NCI-H345 treated with DMSO at 0.1 percent for 48 hours (cell line): ENCODE measurements around the gene CHMP4B.
A peak's percentile ranks its signal among the peaks of the same experiment; 100 is the strongest.

Experiments used
- DNase-seq: peaks from one replicate; lab custom pipeline; 2025; ENCODE audit not compliant: unreplicated experiment; lab: John Stamatoyannopoulos, UW

CHMP4B gene

GRCh38 chr20:33817411-33817810 is 6.3 kb downstream of the CHMP4B start:
- DNase-seq: no peak

GRCh38 chr20:33819456-33819855 is 8.3 kb downstream of the CHMP4B start:
- DNase-seq: no peak

GRCh38 chr20:33820362-33820761 is 9.2 kb downstream of the CHMP4B start:
- no peak for DNase-seq

- no peak for DNase-seq
Observed at GRCh38 chr20:33821270-33821836, 10.2 kb downstream of the CHMP4B start.

DNA sequence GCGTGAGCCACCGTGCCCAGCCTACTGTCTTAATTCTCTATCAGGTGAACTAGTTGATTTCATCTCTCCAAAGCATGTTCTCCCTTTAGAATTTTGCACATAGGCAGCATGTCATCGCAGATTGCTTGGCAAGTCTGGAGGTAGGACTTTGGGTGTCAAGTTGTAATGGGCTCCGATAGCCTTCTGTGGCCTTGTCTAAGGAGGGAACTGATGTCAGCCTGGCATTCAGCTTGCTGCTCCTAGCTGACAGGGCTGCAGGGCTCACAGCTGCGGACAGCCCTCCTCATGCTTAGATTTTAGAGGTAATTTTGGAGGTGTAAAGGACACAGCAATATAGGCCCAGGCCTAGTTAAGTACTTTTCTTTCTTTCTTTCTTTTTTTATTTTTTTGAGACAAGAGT is 11.3 kb downstream of the CHMP4B start:
- no peak for DNase-seq

DNA sequence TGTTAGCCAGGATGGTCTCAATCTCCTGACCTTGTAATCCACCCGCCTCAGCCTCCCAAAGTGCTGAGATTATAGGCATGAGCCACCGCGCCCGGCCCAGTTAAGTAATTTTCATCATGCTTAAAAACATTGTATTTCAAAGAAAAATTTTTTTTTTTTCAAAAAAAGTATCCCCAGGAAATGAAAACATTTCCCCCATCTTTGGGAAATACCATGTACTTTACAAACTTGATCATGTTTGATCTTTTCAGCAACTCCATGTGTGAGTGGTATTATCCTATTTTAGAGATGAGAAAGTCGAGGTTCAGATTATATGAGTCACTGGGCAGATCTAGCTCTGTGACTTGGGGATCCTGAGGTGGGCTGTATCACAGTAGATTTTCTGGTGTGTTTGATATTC is 11.8 kb downstream of the CHMP4B start:
- no peak for DNase-seq

DNA sequence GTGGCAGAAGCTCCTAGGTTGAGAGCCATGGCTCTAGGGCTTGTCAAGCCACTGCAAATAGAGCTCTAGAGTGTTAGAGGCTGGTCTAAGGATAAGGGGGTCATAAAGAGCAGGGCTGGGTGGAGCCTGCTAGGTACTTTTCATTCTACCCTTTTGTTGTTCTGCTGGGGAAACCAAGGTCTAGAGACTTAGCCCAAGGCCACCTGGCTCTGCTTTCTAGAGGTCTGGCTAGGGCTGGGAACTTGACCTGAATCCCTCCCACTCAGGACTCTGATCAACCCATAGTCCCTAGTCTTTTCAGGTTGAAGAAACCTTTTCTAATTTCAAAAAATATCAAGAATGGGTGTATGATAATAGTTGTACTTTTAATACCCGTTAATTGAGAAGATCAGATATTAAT is 13.7 kb downstream of the CHMP4B start:
- no peak for DNase-seq

DNA sequence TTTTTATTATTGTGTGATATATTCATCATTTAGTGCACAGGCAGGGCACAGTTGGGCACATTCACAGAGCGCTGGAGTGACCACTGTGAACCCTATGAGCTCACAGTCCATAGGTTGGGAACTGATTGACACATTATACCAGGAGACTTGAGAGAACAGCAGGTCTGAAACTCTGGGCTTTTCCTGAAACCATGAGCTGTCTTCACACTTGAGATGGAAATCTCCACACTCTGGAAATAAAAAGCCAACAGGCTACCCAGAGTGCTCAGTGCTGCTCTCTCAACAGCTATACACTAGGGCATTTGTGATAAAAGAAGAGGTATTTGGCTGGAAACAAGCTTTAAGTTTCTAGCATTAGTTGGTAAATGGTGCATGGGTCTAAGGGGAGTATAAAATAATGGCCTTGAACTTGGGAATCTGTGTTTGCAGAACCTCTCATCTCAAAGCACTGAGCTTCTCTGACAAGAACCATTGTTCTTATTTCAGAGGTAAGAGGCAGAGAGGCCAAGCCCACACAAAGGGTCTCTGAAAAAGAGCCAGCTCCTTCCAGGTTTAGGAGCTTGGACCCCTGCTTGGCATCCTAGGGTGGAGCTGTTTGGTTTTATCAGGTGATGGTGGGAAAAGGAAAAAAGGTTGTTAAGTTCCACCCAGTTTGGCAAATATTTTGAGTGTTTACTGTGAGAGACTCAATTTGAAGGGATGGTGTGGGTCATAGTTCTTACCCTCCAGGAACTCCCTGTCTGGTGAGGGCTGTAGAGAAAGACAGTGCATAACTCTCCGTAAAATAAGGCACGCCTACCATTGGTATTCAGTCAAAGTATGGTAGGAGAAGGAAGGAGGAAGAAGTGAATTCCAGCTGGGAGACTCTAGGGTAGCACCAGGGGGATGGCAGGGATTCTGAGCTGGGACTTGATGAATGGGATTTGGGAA is 14.5 kb downstream of the CHMP4B start:
- peak; percentile 88 for DNase-seq

DNA sequence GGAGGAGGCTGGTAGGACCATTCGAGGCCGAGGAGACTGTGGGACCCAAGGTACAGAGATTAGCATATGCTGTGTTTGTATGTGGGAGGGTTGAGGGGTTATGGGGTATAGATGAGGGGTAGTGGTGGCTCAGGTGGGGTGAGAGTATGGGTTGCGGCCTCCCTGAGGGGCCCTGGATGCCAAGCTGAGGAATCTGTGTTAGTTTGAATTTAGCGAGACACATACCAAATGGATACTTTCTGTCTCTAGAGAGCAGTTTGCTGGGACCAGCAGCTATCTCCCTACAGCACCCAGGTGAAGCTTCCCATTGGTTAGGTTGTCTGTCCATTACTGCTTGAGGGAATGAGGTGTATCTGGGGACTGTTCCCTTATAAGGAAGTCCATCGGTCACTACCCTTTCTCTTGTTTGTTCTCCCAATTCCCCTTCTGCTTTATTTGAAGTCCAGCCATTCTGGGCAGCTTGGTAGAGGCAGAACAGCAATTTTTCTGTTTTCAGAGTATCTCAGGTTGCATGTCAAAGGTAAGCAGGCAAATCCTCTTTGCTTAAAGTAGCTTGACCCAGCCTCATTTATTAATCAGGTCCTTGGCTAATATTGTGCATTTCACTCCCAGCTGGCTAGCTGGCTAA is 15.2 kb downstream of the CHMP4B start:
- DNase-seq: no peak

- DNase-seq: no peak
Observed at GRCh38 chr20:33827109-33827508, 16.0 kb downstream of the CHMP4B start.

- no peak for DNase-seq
Observed at GRCh38 chr20:33827634-33828325, 16.6 kb downstream of the CHMP4B start.

- no peak for DNase-seq
Observed at GRCh38 chr20:33828326-33828844, 17.2 kb downstream of the CHMP4B start.

GRCh38 chr20:33828967-33829560 is 17.9 kb downstream of the CHMP4B start:
- DNase-seq: no peak

GRCh38 chr20:33829636-33830035 is 18.5 kb downstream of the CHMP4B start:
- no peak for DNase-seq

DNA sequence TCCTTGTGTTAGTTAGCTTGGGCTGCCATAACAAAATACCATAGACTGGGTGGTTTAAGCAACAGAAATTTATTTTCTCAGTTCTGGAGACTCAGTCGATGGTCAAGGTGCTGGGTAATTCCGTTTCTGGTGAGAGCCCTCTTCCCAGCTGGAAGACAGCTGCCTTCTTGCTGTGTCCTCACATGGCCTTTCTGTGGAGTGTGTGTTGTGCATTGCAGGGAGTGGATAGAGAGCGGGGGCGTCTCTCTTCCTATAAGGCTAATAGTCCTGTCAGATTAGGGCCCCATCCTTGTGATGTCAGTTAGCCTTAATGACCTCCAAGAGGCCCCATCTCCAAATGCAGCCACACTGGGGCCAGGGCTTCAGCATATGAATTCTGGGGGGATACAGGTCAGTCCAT is 19.2 kb downstream of the CHMP4B start:
- DNase-seq: no peak

GRCh38 chr20:33832103-33832804 is 21.1 kb downstream of the CHMP4B start:
- no peak for DNase-seq

DNA sequence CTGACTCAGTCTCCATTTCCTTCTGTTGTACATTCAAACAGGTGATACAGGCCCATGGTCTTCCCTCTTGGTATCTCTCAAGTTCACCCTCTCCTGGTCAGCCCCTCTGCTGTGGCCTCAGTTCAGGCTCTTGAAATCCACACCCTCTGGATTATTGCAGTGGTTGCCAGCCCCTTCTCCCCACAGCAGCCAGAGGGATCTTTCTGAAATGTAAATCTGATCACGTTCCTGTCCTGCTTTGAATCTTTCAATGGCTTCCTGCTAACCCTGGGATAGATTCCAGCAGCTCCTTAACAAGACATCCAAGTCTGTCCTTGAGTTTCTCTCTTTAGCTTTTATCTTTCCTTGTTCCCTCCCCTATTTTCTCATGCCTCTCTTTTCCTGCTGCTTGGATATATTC is 22.2 kb downstream of the CHMP4B start:
- no peak for DNase-seq

- no peak for DNase-seq
Observed at GRCh38 chr20:33835615-33836172, 24.5 kb downstream of the CHMP4B start.

DNA sequence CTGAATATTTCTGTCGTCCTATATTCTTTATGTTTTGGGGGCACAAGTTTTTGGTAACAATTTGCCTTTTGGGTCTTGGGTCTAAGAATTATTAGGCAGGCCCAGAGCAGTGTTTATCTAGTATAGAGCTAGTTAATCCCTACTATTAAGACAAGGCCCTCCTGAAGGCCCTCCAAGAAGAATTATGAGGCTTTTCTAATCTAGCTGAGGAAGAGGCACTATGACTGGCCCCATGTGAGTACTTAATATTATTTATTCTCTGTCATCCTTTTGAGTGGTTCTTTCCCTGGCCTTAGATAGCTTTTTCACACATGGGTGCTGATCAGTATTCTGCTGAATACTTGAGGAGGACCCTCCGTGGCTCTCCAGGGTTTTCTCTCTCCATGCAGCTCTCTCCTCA is 25.1 kb downstream of the CHMP4B start:
- no peak for DNase-seq
